22Rv1 (cell line): Measurements from ENCODE around the gene C9.
"Not testable (repeated sequence)": the region's sequence is repeated elsewhere in the genome, so short reads cannot be mapped to it uniquely, and the experiment has no call there.

Experiments used
- ZFX ChIP-seq: fragments of 450-650 bp; IDR thresholded peaks from 2 replicates; pipeline ENCODE4 v1.6.1; 2017; ENCODE audit warnings: antibody characterized with exemption, borderline replicate concordance
- TF ChIP-seq, protein P1 (sequence below): fragments of 450-650 bp; IDR thresholded peaks from 2 replicates; pipeline ENCODE4 v1.5.1; 2017; ENCODE audit warnings: mild to moderate bottlenecking

DNA sequence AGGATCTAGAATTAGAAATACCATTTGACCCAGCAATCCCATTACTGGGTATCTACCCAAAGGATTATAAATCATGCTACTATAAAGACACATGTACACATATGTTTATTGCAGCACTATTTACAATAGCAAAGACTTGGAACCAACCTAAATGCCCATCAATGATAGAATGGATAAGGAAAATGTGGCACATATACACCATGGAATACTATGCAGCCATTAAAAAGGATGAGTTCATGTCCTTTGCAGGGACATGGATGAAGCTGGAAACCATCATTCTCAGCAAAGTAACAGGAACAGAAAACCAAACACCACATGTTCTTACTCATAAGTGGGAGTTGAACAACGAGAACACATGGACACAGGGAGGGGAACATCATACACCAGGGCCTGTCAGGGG, 129.8 kb downstream of the C9 start:
- TF ChIP-seq, protein P1, sequence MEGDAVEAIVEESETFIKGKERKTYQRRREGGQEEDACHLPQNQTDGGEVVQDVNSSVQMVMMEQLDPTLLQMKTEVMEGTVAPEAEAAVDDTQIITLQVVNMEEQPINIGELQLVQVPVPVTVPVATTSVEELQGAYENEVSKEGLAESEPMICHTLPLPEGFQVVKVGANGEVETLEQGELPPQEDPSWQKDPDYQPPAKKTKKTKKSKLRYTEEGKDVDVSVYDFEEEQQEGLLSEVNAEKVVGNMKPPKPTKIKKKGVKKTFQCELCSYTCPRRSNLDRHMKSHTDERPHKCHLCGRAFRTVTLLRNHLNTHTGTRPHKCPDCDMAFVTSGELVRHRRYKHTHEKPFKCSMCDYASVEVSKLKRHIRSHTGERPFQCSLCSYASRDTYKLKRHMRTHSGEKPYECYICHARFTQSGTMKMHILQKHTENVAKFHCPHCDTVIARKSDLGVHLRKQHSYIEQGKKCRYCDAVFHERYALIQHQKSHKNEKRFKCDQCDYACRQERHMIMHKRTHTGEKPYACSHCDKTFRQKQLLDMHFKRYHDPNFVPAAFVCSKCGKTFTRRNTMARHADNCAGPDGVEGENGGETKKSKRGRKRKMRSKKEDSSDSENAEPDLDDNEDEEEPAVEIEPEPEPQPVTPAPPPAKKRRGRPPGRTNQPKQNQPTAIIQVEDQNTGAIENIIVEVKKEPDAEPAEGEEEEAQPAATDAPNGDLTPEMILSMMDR, result not testable (repeated sequence)
- TF ChIP-seq ZFX, result not testable (repeated sequence)
